Upper lobe of left lung (tissue), 4 donors: ENCODE results near the gene FUT6.

Experiments used
- POLR2A ChIP-seq, 4 donors: fragments of 450-650 bp; IDR thresholded peaks; one replicate each; pipeline ENCODE4 v1.5.1; 2016 to 2017; ENCODE audit warnings: antibody characterized with exemption in 4 of 4, mild to moderate bottlenecking in 2 of 4
- TF ChIP-seq, protein P1 (sequence below), 6 experiments: fragments of 450-650 bp in 4 of 6; fragments of 200-600 bp in 2 of 6; sonication (generic) in 2 of 6; IDR thresholded peaks; one replicate each; pipeline ENCODE4 v1.5.1; 2016 to 2019; ENCODE audit warnings: antibody characterized with exemption in 6 of 6

DNA sequence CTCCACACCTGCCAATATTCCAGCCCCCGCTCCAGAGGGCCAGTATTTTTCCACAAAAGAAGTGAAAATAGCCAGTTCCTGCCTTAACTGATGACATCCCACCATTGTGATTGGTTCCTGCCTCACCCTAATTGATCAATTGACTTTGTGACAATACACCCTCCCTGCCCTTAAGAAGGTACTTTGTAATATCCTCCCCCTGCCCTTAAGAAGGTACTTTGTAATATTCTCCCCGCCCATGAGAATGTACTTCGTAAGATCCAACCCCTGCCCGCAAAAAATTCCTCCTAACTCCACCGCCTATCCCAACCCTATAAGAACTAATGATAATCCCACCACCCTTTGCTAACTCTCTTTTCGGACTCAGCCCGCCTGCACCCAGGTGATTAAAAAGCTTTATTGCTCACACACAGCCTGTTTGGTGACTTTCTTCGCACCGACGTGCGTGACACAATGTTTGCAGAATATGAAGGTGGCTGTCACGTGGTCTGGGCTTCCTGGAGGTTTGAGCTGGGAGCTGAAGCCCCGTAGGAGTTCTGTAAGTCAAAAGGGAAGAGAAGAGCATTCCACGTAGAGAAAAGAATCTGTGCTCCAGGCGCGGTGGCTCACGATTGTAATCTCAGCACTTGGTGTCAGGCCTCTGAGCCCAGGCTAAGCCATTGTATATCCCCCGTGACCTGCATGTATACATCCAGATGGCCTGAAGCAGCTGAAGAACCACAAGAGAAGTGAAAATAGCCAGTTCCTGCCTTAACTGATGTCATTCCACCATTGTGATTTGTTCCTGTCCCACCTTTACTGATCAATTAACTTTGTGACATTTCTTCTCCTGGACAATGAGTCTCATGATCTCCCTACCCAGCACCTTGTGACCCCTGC lies 17.9 kb upstream of the FUT6 start:
- no peak for TF ChIP-seq POLR2A (IDR thresholded peaks at IDR 0.05)
- TF ChIP-seq, protein P1, sequence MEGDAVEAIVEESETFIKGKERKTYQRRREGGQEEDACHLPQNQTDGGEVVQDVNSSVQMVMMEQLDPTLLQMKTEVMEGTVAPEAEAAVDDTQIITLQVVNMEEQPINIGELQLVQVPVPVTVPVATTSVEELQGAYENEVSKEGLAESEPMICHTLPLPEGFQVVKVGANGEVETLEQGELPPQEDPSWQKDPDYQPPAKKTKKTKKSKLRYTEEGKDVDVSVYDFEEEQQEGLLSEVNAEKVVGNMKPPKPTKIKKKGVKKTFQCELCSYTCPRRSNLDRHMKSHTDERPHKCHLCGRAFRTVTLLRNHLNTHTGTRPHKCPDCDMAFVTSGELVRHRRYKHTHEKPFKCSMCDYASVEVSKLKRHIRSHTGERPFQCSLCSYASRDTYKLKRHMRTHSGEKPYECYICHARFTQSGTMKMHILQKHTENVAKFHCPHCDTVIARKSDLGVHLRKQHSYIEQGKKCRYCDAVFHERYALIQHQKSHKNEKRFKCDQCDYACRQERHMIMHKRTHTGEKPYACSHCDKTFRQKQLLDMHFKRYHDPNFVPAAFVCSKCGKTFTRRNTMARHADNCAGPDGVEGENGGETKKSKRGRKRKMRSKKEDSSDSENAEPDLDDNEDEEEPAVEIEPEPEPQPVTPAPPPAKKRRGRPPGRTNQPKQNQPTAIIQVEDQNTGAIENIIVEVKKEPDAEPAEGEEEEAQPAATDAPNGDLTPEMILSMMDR (IDR thresholded peaks at IDR 0.05): no peak
